B cell (primary cell): Measurements from ENCODE around the gene SLC35E3.

Experiments used
- EZH2 ChIP-seq: IDR thresholded peaks from 2 replicates; pipeline ENCODE4 v1.6.1; 2012; ENCODE audit warnings: borderline replicate concordance, low read depth, mild to moderate bottlenecking, moderate library complexity, low read length; ENCODE audit not compliant: insufficient read depth, poor library complexity, severe bottlenecking
- TF ChIP-seq, protein P1 (sequence below): fragments of 200-600 bp; IDR thresholded peaks from one replicate; pipeline ENCODE4 v1.8.0; 2022; ENCODE audit warnings: antibody characterized with exemption, mild to moderate bottlenecking

DNA sequence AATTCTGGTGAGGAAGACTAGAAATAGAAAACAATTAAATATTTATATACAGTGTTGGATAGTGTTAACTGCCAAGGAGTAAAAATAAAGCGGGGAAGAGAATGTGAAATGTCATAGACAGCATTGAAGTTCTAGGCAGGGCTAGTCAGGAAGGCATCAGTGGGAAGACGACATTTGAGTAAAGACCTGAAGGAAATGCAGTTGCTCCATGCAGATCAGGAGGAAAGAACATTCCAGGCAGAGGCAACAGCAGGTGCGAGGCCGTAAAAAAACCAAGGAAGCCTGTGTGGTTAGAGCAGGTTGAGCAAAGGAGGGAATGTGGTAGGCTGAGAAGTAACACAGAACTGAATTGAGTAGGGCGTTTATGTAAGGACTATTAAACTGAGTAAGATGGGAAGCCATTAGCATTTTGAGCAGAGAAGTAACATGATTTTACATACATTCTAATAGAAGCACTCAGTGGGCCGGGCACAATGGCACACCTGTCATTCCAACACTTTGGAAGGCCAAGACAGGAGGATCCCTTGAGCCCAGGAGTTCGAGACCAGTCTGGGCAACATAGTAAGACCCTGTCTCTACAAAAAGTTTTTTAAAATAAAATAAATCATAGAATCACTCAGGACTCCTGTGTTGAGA lies 14.9 kb downstream of the SLC35E3 start:
- TF ChIP-seq, protein P1, sequence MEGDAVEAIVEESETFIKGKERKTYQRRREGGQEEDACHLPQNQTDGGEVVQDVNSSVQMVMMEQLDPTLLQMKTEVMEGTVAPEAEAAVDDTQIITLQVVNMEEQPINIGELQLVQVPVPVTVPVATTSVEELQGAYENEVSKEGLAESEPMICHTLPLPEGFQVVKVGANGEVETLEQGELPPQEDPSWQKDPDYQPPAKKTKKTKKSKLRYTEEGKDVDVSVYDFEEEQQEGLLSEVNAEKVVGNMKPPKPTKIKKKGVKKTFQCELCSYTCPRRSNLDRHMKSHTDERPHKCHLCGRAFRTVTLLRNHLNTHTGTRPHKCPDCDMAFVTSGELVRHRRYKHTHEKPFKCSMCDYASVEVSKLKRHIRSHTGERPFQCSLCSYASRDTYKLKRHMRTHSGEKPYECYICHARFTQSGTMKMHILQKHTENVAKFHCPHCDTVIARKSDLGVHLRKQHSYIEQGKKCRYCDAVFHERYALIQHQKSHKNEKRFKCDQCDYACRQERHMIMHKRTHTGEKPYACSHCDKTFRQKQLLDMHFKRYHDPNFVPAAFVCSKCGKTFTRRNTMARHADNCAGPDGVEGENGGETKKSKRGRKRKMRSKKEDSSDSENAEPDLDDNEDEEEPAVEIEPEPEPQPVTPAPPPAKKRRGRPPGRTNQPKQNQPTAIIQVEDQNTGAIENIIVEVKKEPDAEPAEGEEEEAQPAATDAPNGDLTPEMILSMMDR: no peak
- no peak for TF ChIP-seq EZH2
